ENCODE measurements around the gene PCBP3. TPM values are rescaled to one million over a fixed set of nuclear protein-coding genes. Genes with fewer than 3 reads are reported as not detected.

Gene PCBP3
- total RNA-seq, 1 donor from 2014 or later = not detected

- no peaks in the 10 kb centered on the region for H3K9me3 ChIP-seq (ENCODE audit: control insufficient read depth in 3 of 3, low read length in 3 of 3)
- no peak overlapping the region for H3K9ac ChIP-seq (ENCODE audit: low read depth in 1 of 3, low read length in 3 of 3)
- no peaks in the 10 kb centered on the region for H3K36me3 ChIP-seq (ENCODE audit: control insufficient read depth in 3 of 3, insufficient read depth in 3 of 3, low read length in 3 of 3)
- H3K27ac ChIP-seq (ENCODE audit: low read depth, low read length) = no peak overlapping the region
- peaks cover 23 to 45% (median 29%) of the 10 kb centered on the region in 3 donors for H3K27me3 ChIP-seq (ENCODE audit: control insufficient read depth in 3 of 3, insufficient read depth in 3 of 3, low read length in 3 of 3)
- H3K4me3 ChIP-seq (ENCODE audit: low read length in 3 of 3) = no peak overlapping the region
- H3K4me1 ChIP-seq (ENCODE audit: control insufficient read depth in 3 of 3, insufficient read depth in 3 of 3, low read length in 3 of 3) = no peaks in the 10 kb centered on the region
These were observed 146.9 kb downstream of the PCBP3 start for GRCh38 chr21:45790427-45790826.

GRCh38 chr21:45791562-45792418, 148.3 kb downstream of the PCBP3 start:
- Histone ChIP-seq H3K36me3 (ENCODE audit: control insufficient read depth in 3 of 3, insufficient read depth in 3 of 3, low read length in 3 of 3) (no peaks in the 10 kb centered on the region), H3K27ac (ENCODE audit: low read depth, low read length) (no peak overlapping the region), H3K9ac (ENCODE audit: low read depth in 1 of 3, low read length in 3 of 3) (no peak overlapping the region), H3K9me3 (ENCODE audit: control insufficient read depth in 3 of 3, low read length in 3 of 3) (no peaks in the 10 kb centered on the region), H3K4me3 (ENCODE audit: low read length in 3 of 3) (no peak overlapping the region), H3K4me1 (ENCODE audit: control insufficient read depth in 3 of 3, insufficient read depth in 3 of 3, low read length in 3 of 3) (no peaks in the 10 kb centered on the region), H3K27me3 (ENCODE audit: control insufficient read depth in 3 of 3, insufficient read depth in 3 of 3, low read length in 3 of 3) (peaks cover 27 to 42% (median 29%) of the 10 kb centered on the region in 3 donors)

GRCh38 chr21:45792682-45793383, 149.3 kb downstream of the PCBP3 start:
- no peaks in the 10 kb centered on the region for H3K4me1 ChIP-seq (ENCODE audit: control insufficient read depth in 3 of 3, insufficient read depth in 3 of 3, low read length in 3 of 3)
- H3K36me3 ChIP-seq (ENCODE audit: control insufficient read depth in 3 of 3, insufficient read depth in 3 of 3, low read length in 3 of 3) = no peaks in the 10 kb centered on the region
- H3K9ac ChIP-seq (ENCODE audit: low read depth in 1 of 3, low read length in 3 of 3) = no peak overlapping the region
- H3K27ac ChIP-seq (ENCODE audit: low read depth, low read length) = no peak overlapping the region
- H3K27me3 ChIP-seq (ENCODE audit: control insufficient read depth in 3 of 3, insufficient read depth in 3 of 3, low read length in 3 of 3) = peaks cover 23 to 34% (median 31%) of the 10 kb centered on the region in 3 donors
- H3K9me3 ChIP-seq (ENCODE audit: control insufficient read depth in 3 of 3, low read length in 3 of 3) = no peaks in the 10 kb centered on the region
- H3K4me3 ChIP-seq (ENCODE audit: low read length in 3 of 3) = no peak overlapping the region

DNA sequence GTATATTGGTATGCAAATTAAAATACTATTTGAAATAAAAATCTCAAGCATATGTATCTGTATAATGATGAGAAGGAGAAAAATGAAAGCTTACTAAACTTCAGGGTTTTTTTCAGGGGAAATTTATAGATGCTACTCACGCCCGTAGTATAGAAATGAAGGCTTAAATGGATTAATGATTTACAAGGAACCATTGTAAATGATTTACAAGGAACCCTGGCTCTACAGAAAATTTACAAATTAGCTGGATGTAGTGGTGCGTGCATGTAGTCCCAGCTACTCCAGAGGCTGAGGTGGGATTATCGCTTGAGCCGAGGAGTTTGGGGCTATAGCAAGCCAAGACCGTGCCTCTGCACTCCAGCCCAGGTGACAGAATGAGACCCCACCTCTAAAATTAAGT, 150.5 kb downstream of the PCBP3 start:
- H3K9ac ChIP-seq (ENCODE audit: low read depth in 1 of 3, low read length in 3 of 3) = no peak overlapping the region

GRCh38 chr21:45796003-45796402, 152.5 kb downstream of the PCBP3 start:
- Histone ChIP-seq H3K9ac (ENCODE audit: low read depth in 1 of 3, low read length in 3 of 3) (no peak overlapping the region), H3K36me3 (ENCODE audit: control insufficient read depth in 3 of 3, insufficient read depth in 3 of 3, low read length in 3 of 3) (no peaks in the 10 kb centered on the region), H3K4me1 (ENCODE audit: control insufficient read depth in 3 of 3, insufficient read depth in 3 of 3, low read length in 3 of 3) (no peaks in the 10 kb centered on the region), H3K4me3 (ENCODE audit: low read length in 3 of 3) (no peak overlapping the region), H3K27me3 (ENCODE audit: control insufficient read depth in 3 of 3, insufficient read depth in 3 of 3, low read length in 3 of 3) (peaks cover 9 to 16% (median 14%) of the 10 kb centered on the region in 3 donors), H3K27ac (ENCODE audit: low read depth, low read length) (no peak overlapping the region), H3K9me3 (ENCODE audit: control insufficient read depth in 3 of 3, low read length in 3 of 3) (no peaks in the 10 kb centered on the region)

More for the DNA sequence above, 150.5 kb downstream of the PCBP3 start:
- Histone ChIP-seq H3K36me3 (ENCODE audit: control insufficient read depth in 3 of 3, insufficient read depth in 3 of 3, low read length in 3 of 3) (no peaks in the 10 kb centered on the region), H3K4me3 (ENCODE audit: low read length in 3 of 3) (no peak overlapping the region), H3K27ac (ENCODE audit: low read depth, low read length) (no peak overlapping the region), H3K27me3 (ENCODE audit: control insufficient read depth in 3 of 3, insufficient read depth in 3 of 3, low read length in 3 of 3) (peaks cover 13 to 24% (median 21%) of the 10 kb centered on the region in 3 donors), H3K9me3 (ENCODE audit: control insufficient read depth in 3 of 3, low read length in 3 of 3) (no peaks in the 10 kb centered on the region), H3K4me1 (ENCODE audit: control insufficient read depth in 3 of 3, insufficient read depth in 3 of 3, low read length in 3 of 3) (no peaks in the 10 kb centered on the region)

DNA sequence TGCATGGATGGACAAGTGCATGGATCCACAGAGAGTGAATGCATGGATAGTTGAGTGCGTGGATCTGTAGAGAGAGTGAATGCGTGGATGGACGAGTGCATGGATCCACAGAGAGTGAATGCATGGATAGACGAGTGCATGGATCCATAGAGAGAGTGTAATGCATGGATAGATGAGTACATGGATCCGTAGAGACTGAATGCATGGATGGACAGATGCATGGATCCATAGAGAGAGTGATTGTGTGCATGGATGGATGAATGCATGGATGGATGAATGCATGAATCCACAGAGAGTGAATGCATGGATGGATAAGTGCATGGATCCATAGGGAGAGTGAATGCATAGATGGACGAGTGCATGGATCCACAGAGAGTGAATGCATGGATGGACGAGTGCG, 153.8 kb downstream of the PCBP3 start:
- H3K9me3 ChIP-seq (ENCODE audit: control insufficient read depth in 3 of 3, low read length in 3 of 3) = no peaks in the 10 kb centered on the region
- no peaks in the 10 kb centered on the region for H3K36me3 ChIP-seq (ENCODE audit: control insufficient read depth in 3 of 3, insufficient read depth in 3 of 3, low read length in 3 of 3)
- H3K27me3 ChIP-seq (ENCODE audit: control insufficient read depth in 3 of 3, insufficient read depth in 3 of 3, low read length in 3 of 3) = peaks cover 7 to 19% (median 14%) of the 10 kb centered on the region in 3 donors
- H3K9ac ChIP-seq (ENCODE audit: low read depth in 1 of 3, low read length in 3 of 3) = no peak overlapping the region
- H3K27ac ChIP-seq (ENCODE audit: low read depth, low read length) = no peak overlapping the region
- H3K4me3 ChIP-seq (ENCODE audit: low read length in 3 of 3) = no peak overlapping the region
- H3K4me1 ChIP-seq (ENCODE audit: control insufficient read depth in 3 of 3, insufficient read depth in 3 of 3, low read length in 3 of 3) = no peaks in the 10 kb centered on the region

DNA sequence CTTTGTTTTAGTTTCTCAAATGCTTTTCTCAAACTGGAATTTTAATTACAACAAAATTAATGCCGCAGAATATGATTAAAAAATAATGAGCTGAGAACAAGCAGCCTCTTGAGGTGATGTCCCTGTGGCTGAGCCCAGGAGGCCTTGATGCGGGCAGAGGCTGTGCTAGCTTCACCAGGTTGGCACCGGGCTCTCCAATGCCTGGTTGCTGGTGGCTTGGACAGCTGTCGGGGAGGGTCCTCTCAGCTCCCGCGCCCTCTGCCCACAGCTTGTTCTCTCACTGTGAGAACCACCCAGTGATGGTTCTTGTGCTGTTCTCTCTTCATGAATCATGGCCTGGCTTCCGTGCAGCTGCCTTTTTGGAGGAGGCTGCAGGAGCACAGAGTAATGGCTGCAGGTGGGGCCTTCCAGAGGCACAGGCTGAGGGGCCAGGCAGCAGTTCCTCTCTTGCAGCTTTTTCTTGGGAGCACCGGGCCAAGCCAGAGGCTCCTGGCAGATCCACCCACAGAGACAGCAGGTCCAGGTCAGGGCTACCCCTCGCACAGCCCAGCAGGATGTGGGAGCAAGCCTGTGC, 156.3 kb downstream of the PCBP3 start:
- H3K4me1 ChIP-seq (ENCODE audit: control insufficient read depth in 3 of 3, insufficient read depth in 3 of 3, low read length in 3 of 3) = no peaks in the 10 kb centered on the region

GRCh38 chr21:45800339-45801080, 157.0 kb downstream of the PCBP3 start:
- Histone ChIP-seq H3K4me3 (ENCODE audit: low read length in 3 of 3) (no peak overlapping the region), H3K9me3 (ENCODE audit: control insufficient read depth in 3 of 3, low read length in 3 of 3) (no peaks in the 10 kb centered on the region)

More for the DNA sequence above, 156.3 kb downstream of the PCBP3 start:
- Histone ChIP-seq H3K36me3 (ENCODE audit: control insufficient read depth in 3 of 3, insufficient read depth in 3 of 3, low read length in 3 of 3) (no peaks in the 10 kb centered on the region), H3K27ac (ENCODE audit: low read depth, low read length) (no peak overlapping the region), H3K4me3 (ENCODE audit: low read length in 3 of 3) (no peak overlapping the region), H3K27me3 (ENCODE audit: control insufficient read depth in 3 of 3, insufficient read depth in 3 of 3, low read length in 3 of 3) (peaks cover 9 to 17% (median 12%) of the 10 kb centered on the region in 3 donors), H3K9ac (ENCODE audit: low read depth in 1 of 3, low read length in 3 of 3) (no peak overlapping the region), H3K9me3 (ENCODE audit: control insufficient read depth in 3 of 3, low read length in 3 of 3) (no peaks in the 10 kb centered on the region)

GRCh38 chr21:45801129-45801964, 157.8 kb downstream of the PCBP3 start:
- Histone ChIP-seq H3K4me1 (ENCODE audit: control insufficient read depth in 3 of 3, insufficient read depth in 3 of 3, low read length in 3 of 3) (no peaks in the 10 kb centered on the region), H3K4me3 (ENCODE audit: low read length in 3 of 3) (no peak overlapping the region), H3K27ac (ENCODE audit: low read depth, low read length) (no peak overlapping the region), H3K27me3 (ENCODE audit: control insufficient read depth in 3 of 3, insufficient read depth in 3 of 3, low read length in 3 of 3) (peaks cover 5 to 25% (median 18%) of the 10 kb centered on the region in 3 donors), H3K9me3 (ENCODE audit: control insufficient read depth in 3 of 3, low read length in 3 of 3) (no peaks in the 10 kb centered on the region), H3K9ac (ENCODE audit: low read depth in 1 of 3, low read length in 3 of 3) (no peak overlapping the region), H3K36me3 (ENCODE audit: control insufficient read depth in 3 of 3, insufficient read depth in 3 of 3, low read length in 3 of 3) (no peaks in the 10 kb centered on the region)

More at GRCh38 chr21:45800339-45801080, 157.0 kb downstream of the PCBP3 start:
- Histone ChIP-seq H3K9ac (ENCODE audit: low read depth in 1 of 3, low read length in 3 of 3) (no peak overlapping the region), H3K4me1 (ENCODE audit: control insufficient read depth in 3 of 3, insufficient read depth in 3 of 3, low read length in 3 of 3) (no peaks in the 10 kb centered on the region), H3K27ac (ENCODE audit: low read depth, low read length) (no peak overlapping the region), H3K36me3 (ENCODE audit: control insufficient read depth in 3 of 3, insufficient read depth in 3 of 3, low read length in 3 of 3) (no peaks in the 10 kb centered on the region), H3K27me3 (ENCODE audit: control insufficient read depth in 3 of 3, insufficient read depth in 3 of 3, low read length in 3 of 3) (peaks cover 9 to 21% (median 14%) of the 10 kb centered on the region in 3 donors)

All from skeletal muscle tissue (tissue), 4 donors.